Ascending aorta (tissue), 2 donors: ENCODE results near the gene KLHDC3. TPM values are rescaled to one million over a fixed set of nuclear protein-coding genes. Genes with fewer than 3 reads are reported as not detected.

ENCODE experiments used
- DNase-seq, 2 donors: peaks; one replicate each; pipeline ENCODE4 v3.0.0-alpha.2; 2019; ENCODE audit warnings: low spot score in 2 of 2
- H3K27ac ChIP-seq, 2 donors: fragments of 200-600 bp; sonication (generic); one replicate each; pipeline ENCODE4 v1.5.1; 2016 to 2017; ENCODE audit warnings: mild to moderate bottlenecking in 1 of 2
- H3K27me3 ChIP-seq: fragments of 200-600 bp; sonication (generic); one replicate; pipeline ENCODE4 v1.5.1; 2017
- H3K36me3 ChIP-seq, 2 donors: fragments of 200-600 bp; sonication (generic); one replicate each; pipeline ENCODE4 v1.5.1; 2016
- H3K4me1 ChIP-seq, 2 donors: fragments of 200-600 bp; sonication (generic); one replicate each; pipeline ENCODE4 v1.5.1; 2016 to 2017; ENCODE audit warnings: mild to moderate bottlenecking in 1 of 2
- H3K4me3 ChIP-seq, 2 donors: fragments of 200-600 bp; sonication (generic); one replicate each; pipeline ENCODE4 v1.5.1; 2016 to 2017; ENCODE audit warnings: mild to moderate bottlenecking in 1 of 2
- H3K9me3 ChIP-seq, 2 donors: fragments of 200-600 bp; sonication (generic); one replicate each; pipeline ENCODE4 v1.5.1; 2016
- intact Hi-C: fragments of 100-400 bp; cut with DNase I; formaldehyde crosslinking; loops from one replicate; pipeline ENCODE4 v1.15.1; 2023
- total RNA-seq: library from RNA; depleted of rRNA; stranded (reverse); fragments of >200 nt; gene quantifications from one replicate; pipeline ENCODE4 v1.1.0, GENCODE V29; 2016
- TF ChIP-seq, protein P1 (sequence below), 3 experiments: fragments of 200-600 bp in 2 of 3; fragments of 450-650 bp in 1 of 3; sonication (generic) in 2 of 3; IDR thresholded peaks; one replicate each; pipeline ENCODE4 v1.5.1; 2016 to 2019; ENCODE audit warnings: antibody characterized with exemption in 3 of 3, mild to moderate bottlenecking in 1 of 3, moderate library complexity in 1 of 3

KLHDC3 gene
- total RNA-seq, 1 donor from 2014 or later, result 64.0 TPM

DNA sequence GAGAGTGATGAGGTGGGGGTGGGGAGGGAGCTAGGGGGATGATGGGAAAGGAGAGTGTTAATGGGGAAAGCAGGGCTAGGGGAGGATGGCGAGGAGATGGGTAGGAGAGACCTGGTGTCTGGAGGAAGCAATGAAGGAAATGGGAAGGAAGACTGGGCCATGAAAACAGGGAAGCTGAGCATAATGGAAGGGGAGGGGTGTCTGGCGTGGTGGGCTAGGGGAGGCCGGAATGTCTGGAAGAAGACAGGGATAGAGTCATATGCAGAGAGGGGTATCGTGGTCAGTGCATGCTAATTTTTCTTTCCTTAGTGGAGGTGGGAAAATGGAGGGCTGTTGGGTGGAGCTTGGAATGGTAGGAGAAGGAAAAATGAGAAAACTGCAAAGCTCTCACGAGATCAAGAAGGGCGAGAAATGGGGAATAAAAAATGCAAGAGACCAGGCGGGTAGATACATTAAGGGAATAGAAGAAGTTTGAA is 423 bp downstream of the KLHDC3 start:
- intact Hi-C loops, result loop anchor here (1.0 to 5.0 kb wide), 7 partner anchors 36 to 158 kb away; partner anchors contain the start of genes CNPY3, KLC4, MRPL2 and PEX6

DNA sequence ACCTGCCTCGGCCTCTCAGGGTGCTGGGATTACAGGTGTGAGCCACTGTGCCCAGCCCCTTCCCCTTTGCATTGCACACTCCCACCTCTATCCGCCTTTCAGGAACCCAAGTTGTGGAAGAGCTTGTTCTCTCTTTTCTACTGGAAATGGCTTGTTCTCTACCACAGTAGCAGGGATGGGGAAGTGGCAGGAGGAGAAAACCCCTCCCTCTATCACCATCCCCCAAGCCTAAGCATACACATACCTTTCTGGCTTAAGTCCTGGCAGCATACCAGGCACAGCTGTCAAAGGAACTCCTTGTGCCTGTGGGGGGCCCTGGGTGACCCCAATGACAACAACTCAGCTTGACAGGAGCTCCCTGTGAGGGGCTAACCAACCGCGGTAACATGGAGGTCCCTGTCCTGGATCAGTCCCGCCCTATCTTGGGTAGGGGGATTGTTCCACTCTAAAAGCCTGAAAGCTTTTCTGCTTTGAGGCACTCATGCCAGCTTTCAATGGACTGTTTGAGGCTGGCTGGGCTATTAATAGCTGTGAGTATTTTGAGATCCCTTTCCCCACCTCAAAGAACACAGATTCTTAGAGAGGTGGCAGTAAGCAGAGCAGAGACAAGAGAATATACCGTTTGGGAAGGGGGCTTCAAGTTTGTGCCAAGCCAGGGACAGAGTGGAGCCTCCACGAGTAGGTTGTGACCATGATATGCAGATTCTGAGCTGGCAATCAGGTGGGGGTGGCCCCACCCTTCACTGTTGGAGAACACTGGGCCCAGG is 2.3 kb downstream of the KLHDC3 start:
- Histone ChIP-seq H3K9me3 (no peaks in the 10 kb centered on the region), H3K4me3 (peak overlapping the region in 1 of 2 donors; percentile 76), H3K36me3 (peaks cover 32 to 33% of the 10 kb centered on the region in 2 donors), H3K4me1 (peaks cover 18 to 39% of the 10 kb centered on the region in 2 donors), H3K27me3 (no peaks in the 10 kb centered on the region), H3K27ac (peak overlapping the region; percentile 27 to 82)
- intact Hi-C loops, result no loop called here
- DNase-seq, result no peak
- TF ChIP-seq, protein P1, sequence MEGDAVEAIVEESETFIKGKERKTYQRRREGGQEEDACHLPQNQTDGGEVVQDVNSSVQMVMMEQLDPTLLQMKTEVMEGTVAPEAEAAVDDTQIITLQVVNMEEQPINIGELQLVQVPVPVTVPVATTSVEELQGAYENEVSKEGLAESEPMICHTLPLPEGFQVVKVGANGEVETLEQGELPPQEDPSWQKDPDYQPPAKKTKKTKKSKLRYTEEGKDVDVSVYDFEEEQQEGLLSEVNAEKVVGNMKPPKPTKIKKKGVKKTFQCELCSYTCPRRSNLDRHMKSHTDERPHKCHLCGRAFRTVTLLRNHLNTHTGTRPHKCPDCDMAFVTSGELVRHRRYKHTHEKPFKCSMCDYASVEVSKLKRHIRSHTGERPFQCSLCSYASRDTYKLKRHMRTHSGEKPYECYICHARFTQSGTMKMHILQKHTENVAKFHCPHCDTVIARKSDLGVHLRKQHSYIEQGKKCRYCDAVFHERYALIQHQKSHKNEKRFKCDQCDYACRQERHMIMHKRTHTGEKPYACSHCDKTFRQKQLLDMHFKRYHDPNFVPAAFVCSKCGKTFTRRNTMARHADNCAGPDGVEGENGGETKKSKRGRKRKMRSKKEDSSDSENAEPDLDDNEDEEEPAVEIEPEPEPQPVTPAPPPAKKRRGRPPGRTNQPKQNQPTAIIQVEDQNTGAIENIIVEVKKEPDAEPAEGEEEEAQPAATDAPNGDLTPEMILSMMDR (IDR thresholded peaks at IDR 0.05), result no peak

More for the DNA sequence above, 423 bp downstream of the KLHDC3 start:
- Histone ChIP-seq H3K4me1 (peaks cover 13 to 33% of the 10 kb centered on the region in 2 donors), H3K27me3 (no peaks in the 10 kb centered on the region), H3K36me3 (peaks cover 47 to 49% of the 10 kb centered on the region in 2 donors), H3K9me3 (no peaks in the 10 kb centered on the region), H3K4me3 (peak overlapping the region; percentile 76 to 81), H3K27ac (peak overlapping the region; percentile 58 to 82)
- DNase-seq, result no peak
- TF ChIP-seq, protein P1 (IDR thresholded peaks at IDR 0.05), result no peak

DNA sequence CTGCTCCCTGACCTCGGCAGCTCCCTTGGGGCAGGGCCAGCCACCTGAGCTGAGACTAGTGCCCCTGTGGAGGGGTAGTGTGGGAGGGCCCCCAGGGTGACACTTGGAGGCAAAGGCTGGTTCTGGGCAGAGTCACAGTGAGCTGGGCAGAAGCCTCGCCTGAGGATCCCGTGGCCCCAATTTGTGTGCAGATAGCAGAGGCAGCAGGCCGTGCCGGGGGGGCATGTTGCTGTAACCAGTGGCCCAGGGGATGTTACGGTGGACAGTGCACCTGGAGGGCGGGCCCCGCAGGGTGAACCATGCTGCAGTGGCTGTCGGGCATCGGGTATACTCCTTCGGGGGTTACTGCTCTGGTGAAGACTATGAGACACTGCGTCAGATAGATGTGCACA is 2.9 kb downstream of the KLHDC3 start:
- peak overlapping the region; percentile 27 to 82 for H3K27ac ChIP-seq
- H3K36me3 ChIP-seq, result peaks cover 27 to 28% of the 10 kb centered on the region in 2 donors
- DNase-seq, result no peak
- TF ChIP-seq, protein P1 (IDR thresholded peaks at IDR 0.05), result no peak
- intact Hi-C loops, result no loop called here
- H3K9me3 ChIP-seq, result no peaks in the 10 kb centered on the region
- H3K4me1 ChIP-seq, result peaks cover 18 to 39% of the 10 kb centered on the region in 2 donors
- no peaks in the 10 kb centered on the region for H3K27me3 ChIP-seq
- peak overlapping the region in 1 of 2 donors; percentile 76 for H3K4me3 ChIP-seq

DNA sequence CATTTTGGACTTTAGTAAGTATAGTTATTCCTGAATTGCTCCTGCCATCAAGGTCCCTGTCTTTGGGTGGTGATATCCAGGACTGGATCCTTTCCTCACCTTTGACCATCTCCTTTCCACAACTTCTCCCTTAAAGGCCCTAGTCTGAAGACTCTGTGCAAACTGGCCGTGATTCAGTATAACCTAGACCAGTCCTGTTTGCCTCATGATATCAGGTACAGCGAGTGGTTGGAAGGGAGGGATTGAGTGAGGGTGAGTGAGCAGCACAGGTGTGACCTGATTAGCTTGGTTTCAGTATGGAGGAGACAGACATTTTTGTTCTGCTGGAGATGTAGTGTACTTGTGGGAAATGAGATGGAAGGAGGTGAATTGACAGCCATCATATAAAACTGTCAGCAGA is 5.1 kb downstream of the KLHDC3 start:
- H3K4me3 ChIP-seq, result no peak overlapping the region
- DNase-seq, result no peak
- no peaks in the 10 kb centered on the region for H3K9me3 ChIP-seq
- H3K4me1 ChIP-seq, result peaks cover 22 to 43% of the 10 kb centered on the region in 2 donors
- peaks cover 25 to 27% of the 10 kb centered on the region in 2 donors for H3K36me3 ChIP-seq
- H3K27ac ChIP-seq, result no peak overlapping the region
- TF ChIP-seq, protein P1 (IDR thresholded peaks at IDR 0.05), result no peak
- H3K27me3 ChIP-seq, result no peaks in the 10 kb centered on the region
- intact Hi-C loops, result no loop called here

DNA sequence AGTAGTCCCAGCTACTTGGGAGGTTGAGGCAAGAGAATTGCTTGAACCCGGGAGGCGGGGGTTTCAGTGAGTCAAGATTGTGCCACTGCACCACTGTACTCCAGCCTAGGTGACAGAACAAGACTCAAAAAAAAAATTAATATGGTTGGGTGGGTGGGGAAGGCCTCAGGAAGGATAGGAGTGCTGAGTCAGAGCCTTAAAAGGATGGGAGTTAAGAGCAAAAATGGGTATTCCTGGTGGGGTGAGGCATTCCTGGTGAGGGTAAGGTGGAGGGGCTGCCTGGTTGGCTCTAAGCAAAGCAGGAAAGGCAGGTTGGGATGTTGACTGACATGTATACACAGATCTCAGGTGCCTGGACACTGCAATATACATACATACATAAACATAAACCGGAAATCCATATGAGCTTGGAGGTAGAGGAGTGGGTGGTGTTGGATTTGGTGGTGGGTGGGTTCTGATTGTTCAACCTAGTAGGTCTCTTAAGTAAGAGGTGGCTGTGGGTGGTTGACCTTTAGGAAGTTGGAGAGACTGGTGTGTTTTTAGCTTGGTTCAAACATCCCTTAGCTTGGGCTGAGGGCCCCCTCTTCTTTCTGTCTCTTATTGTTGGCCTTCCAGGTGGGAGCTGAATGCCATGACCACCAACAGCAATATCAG is 6.1 kb downstream of the KLHDC3 start:
- Histone ChIP-seq H3K4me3 (no peak overlapping the region), H3K36me3 (peaks cover 34 to 35% of the 10 kb centered on the region in 2 donors), H3K27me3 (no peaks in the 10 kb centered on the region), H3K27ac (peak overlapping the region; percentile 79 to 95), H3K9me3 (no peaks in the 10 kb centered on the region), H3K4me1 (peaks cover 22 to 40% of the 10 kb centered on the region in 2 donors)
- no peak for DNase-seq
- intact Hi-C loops, result no loop called here
- TF ChIP-seq, protein P1 (IDR thresholded peaks at IDR 0.05), result no peak
